Activated CD4-positive, alpha-beta T cell treated with anti-CD3 and anti-CD28 coated beads, Interleukin-2, amount 50 U/mL, for 24 hours (primary cell): ENCODE results near the gene DNER.
"Not testable (repeated sequence)": the region's sequence is repeated elsewhere in the genome, so short reads cannot be mapped to it uniquely, and the experiment has no call there.

Source experiments
- DNase-seq, 2 donors: peaks; one replicate each; pipeline ENCODE4 v3.0.0-alpha.2; 2020; ENCODE audit warnings: low read depth in 1 of 2, low spot score in 1 of 2

The DNER gene

GRCh38 chr2:229344151-229344551 is 370.2 kb downstream of the DNER start:
- DNase-seq: no peak

GRCh38 chr2:229343661-229344060 is 370.7 kb downstream of the DNER start:
- DNase-seq: no peak

- no peak for DNase-seq
Measured at GRCh38 chr2:229342376-229342775, 372.0 kb downstream of the DNER start.

GRCh38 chr2:229340086-229340760 is 374.1 kb downstream of the DNER start:
- DNase-seq: no peak

GRCh38 chr2:229339618-229340017 is 374.7 kb downstream of the DNER start:
- DNase-seq: no peak

- DNase-seq: not testable (repeated sequence)
Measured at GRCh38 chr2:229339171-229339570, 375.2 kb downstream of the DNER start.

GRCh38 chr2:229335877-229336346 is 378.4 kb downstream of the DNER start:
- DNase-seq: no peak

- no peak for DNase-seq
Measured at GRCh38 chr2:229335330-229335729, 379.0 kb downstream of the DNER start.

- DNase-seq: no peak
Measured at GRCh38 chr2:229330952-229331351, 383.4 kb downstream of the DNER start.

- no peak for DNase-seq
Measured at GRCh38 chr2:229319558-229319957, 394.8 kb downstream of the DNER start.

GRCh38 chr2:229314117-229314516 is 400.2 kb downstream of the DNER start:
- DNase-seq: no peak

- DNase-seq: no peak
Measured at GRCh38 chr2:229313591-229313990, 400.8 kb downstream of the DNER start.
